Neural cell (in vitro differentiated cells): Measurements from ENCODE around the gene TRIM29. TPM values are rescaled to one million over a fixed set of nuclear protein-coding genes. Genes with fewer than 3 reads are reported as not detected.

Experiments
- H2AFZ ChIP-seq: fragments of 200-600, 300-800 bp; sonication (generic), shearing (Covaris generic); 2 replicates; pipeline ENCODE4 v1.6.0; 2014; ENCODE audit warnings: low read depth, mild to moderate bottlenecking, antibody characterized with exemption, low read length, moderate library complexity
- H3F3A ChIP-seq: fragments of 200-600 bp; shearing (Covaris generic); 2 replicates; pipeline ENCODE4 v1.6.1; 2016; ENCODE audit warnings: mild to moderate bottlenecking, moderate library complexity, mixed read lengths, antibody characterized with exemption, low read length; ENCODE audit not compliant: insufficient read depth, poor library complexity, severe bottlenecking
- H3K27ac ChIP-seq: fragments of 200-600, 300-800 bp; sonication (generic), shearing (Covaris generic); 2 replicates; pipeline ENCODE4 v1.5.1; 2014; ENCODE audit warnings: mild to moderate bottlenecking, low read length, moderate library complexity
- H3K27me3 ChIP-seq: fragments of 300-800, 200-600 bp; sonication (generic), shearing (Covaris generic); 2 replicates; pipeline ENCODE4 v1.6.0; 2014; ENCODE audit warnings: mild to moderate bottlenecking, low read depth, low read length, moderate library complexity; ENCODE audit not compliant: insufficient read depth
- H3K36me3 ChIP-seq: fragments of 300-800, 200-600 bp; sonication (generic), shearing (Covaris generic); 2 replicates; pipeline ENCODE4 v1.5.1; 2014; ENCODE audit warnings: mild to moderate bottlenecking, antibody characterized with exemption, low read length, moderate library complexity; ENCODE audit not compliant: insufficient read depth
- H3K4me2 ChIP-seq: fragments of 300-800, 200-600 bp; sonication (generic), shearing (Covaris generic); 2 replicates; pipeline ENCODE4 v1.6.0; 2014; ENCODE audit warnings: mild to moderate bottlenecking, low read length
- H3K4me3 ChIP-seq: fragments of 300-800, 200-600 bp; sonication (generic), shearing (Covaris generic); 2 replicates; pipeline ENCODE4 v1.5.1; 2014; ENCODE audit warnings: mild to moderate bottlenecking, low read length, moderate library complexity
- H3K79me2 ChIP-seq: fragments of 200-600 bp; shearing (Covaris generic); replicated peaks from 2 replicates; pipeline ENCODE4 v1.6.0; 2014; ENCODE audit warnings: mild to moderate bottlenecking, low read length, moderate library complexity; ENCODE audit not compliant: insufficient read depth
- H3K9ac ChIP-seq: fragments of 300-800, 200-600 bp; sonication (generic), shearing (Covaris generic); 2 replicates; pipeline ENCODE4 v1.6.1; 2016; ENCODE audit warnings: mild to moderate bottlenecking, low read length, mixed read lengths
- H3K9me2 ChIP-seq: fragments of 200-600 bp; shearing (Covaris generic); 2 replicates; pipeline ENCODE4 v1.6.1; 2016; ENCODE audit warnings: mild to moderate bottlenecking, low read length, mixed read lengths; ENCODE audit not compliant: insufficient read depth
- H3K9me3 ChIP-seq: fragments of 200-600, 300-800 bp; sonication (generic), shearing (Covaris generic); 2 replicates; pipeline ENCODE4 v1.6.1; 2016; ENCODE audit warnings: mild to moderate bottlenecking, mixed run types, low read length, moderate library complexity, mixed read lengths
- H4K20me1 ChIP-seq: fragments of 200-600 bp; shearing (Covaris generic); 2 replicates; pipeline ENCODE4 v1.6.1; 2016; ENCODE audit warnings: mild to moderate bottlenecking, mixed run types; ENCODE audit not compliant: insufficient read depth
- EP300 ChIP-seq: fragments of 450-650 bp; conservative IDR thresholded peaks from 2 replicates; pipeline ENCODE4 v1.6.1; 2014; ENCODE audit warnings: antibody characterized with exemption, mild to moderate bottlenecking, moderate library complexity; ENCODE audit not compliant: poor library complexity, severe bottlenecking
- EZH2 ChIP-seq: fragments of 200-600, 300-800 bp; shearing (Covaris generic), sonication (generic); IDR thresholded peaks from 2 replicates; pipeline ENCODE4 v1.6.1; 2014; ENCODE audit warnings: antibody characterized with exemption, low read length, borderline replicate concordance, mild to moderate bottlenecking; ENCODE audit not compliant: insufficient read depth, poor library complexity, severe bottlenecking
- MXI1 ChIP-seq: fragments of 450-650 bp; conservative IDR thresholded peaks from 2 replicates; pipeline ENCODE4 v1.6.1; 2014; ENCODE audit warnings: antibody characterized with exemption, mild to moderate bottlenecking; ENCODE audit not compliant: poor library complexity, severe bottlenecking
- POLR2AphosphoS5 ChIP-seq: IDR thresholded peaks from 2 replicates; pipeline ENCODE4 v1.6.1; 2012
- RAD21 ChIP-seq: fragments of 450-650 bp; conservative IDR thresholded peaks from 2 replicates; pipeline ENCODE4 v1.6.1; 2014; ENCODE audit warnings: antibody characterized with exemption, mild to moderate bottlenecking, moderate library complexity
- SMC3 ChIP-seq: fragments of 450-650 bp; conservative IDR thresholded peaks from 2 replicates; pipeline ENCODE4 v1.6.1; 2014; ENCODE audit warnings: antibody characterized with exemption, mild to moderate bottlenecking, moderate library complexity; ENCODE audit not compliant: poor library complexity
- TAF1 ChIP-seq: IDR thresholded peaks from 2 replicates; pipeline ENCODE4 v1.6.1; 2012; ENCODE audit warnings: low read depth
- polyA plus RNA-seq: library from polyadenylated mRNA; depleted of rRNA; stranded (reverse); fragments of >200 nt; gene quantifications from 2 replicates; pipeline ENCODE4 v1.2.3, GENCODE V29; 2014
- TF ChIP-seq, protein P1 (sequence below): fragments of 450-650 bp; IDR thresholded peaks from 2 replicates; pipeline ENCODE4 v1.5.1; 2014; ENCODE audit warnings: antibody characterized with exemption, mild to moderate bottlenecking, moderate library complexity; ENCODE audit not compliant: poor library complexity, severe bottlenecking
- TF ChIP-seq, protein P2 (sequence below): IDR thresholded peaks from 2 replicates; pipeline ENCODE4 v1.6.1; 2012; ENCODE audit warnings: borderline replicate concordance

Gene TRIM29
- polyA plus RNA-seq, 1 donor from 2014 or later, result 0.82 TPM

DNA sequence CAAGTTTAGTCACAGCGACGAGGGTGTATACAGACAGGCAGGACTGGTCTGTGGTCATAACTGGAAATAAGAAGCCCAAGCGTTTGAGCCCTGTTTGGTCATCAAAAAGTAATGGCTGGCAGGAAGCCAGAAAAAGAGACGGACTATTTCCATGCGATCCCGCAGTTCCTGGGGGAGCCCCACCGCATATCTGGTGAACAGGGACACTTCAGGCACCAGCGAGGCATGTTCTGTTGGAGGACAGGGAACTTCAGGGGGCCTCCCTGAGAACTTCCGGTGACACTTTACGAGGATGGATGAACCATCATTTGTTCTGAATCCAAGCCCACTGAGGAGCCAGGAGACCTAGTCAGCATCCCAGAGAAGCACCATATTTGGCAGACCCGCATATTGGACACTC lies 29.7 kb upstream of the TRIM29 start:
- H3K9me2 ChIP-seq, result no peaks in the 10 kb centered on the region
- TF ChIP-seq SMC3 (no peak), POLR2AphosphoS5 (no peak), RAD21 (no peak), EP300 (no peak), TAF1 (no peak), MXI1 (no peak), EZH2 (no peak)
- TF ChIP-seq, protein P1, sequence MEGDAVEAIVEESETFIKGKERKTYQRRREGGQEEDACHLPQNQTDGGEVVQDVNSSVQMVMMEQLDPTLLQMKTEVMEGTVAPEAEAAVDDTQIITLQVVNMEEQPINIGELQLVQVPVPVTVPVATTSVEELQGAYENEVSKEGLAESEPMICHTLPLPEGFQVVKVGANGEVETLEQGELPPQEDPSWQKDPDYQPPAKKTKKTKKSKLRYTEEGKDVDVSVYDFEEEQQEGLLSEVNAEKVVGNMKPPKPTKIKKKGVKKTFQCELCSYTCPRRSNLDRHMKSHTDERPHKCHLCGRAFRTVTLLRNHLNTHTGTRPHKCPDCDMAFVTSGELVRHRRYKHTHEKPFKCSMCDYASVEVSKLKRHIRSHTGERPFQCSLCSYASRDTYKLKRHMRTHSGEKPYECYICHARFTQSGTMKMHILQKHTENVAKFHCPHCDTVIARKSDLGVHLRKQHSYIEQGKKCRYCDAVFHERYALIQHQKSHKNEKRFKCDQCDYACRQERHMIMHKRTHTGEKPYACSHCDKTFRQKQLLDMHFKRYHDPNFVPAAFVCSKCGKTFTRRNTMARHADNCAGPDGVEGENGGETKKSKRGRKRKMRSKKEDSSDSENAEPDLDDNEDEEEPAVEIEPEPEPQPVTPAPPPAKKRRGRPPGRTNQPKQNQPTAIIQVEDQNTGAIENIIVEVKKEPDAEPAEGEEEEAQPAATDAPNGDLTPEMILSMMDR, result no peak
- TF ChIP-seq, protein P2, sequence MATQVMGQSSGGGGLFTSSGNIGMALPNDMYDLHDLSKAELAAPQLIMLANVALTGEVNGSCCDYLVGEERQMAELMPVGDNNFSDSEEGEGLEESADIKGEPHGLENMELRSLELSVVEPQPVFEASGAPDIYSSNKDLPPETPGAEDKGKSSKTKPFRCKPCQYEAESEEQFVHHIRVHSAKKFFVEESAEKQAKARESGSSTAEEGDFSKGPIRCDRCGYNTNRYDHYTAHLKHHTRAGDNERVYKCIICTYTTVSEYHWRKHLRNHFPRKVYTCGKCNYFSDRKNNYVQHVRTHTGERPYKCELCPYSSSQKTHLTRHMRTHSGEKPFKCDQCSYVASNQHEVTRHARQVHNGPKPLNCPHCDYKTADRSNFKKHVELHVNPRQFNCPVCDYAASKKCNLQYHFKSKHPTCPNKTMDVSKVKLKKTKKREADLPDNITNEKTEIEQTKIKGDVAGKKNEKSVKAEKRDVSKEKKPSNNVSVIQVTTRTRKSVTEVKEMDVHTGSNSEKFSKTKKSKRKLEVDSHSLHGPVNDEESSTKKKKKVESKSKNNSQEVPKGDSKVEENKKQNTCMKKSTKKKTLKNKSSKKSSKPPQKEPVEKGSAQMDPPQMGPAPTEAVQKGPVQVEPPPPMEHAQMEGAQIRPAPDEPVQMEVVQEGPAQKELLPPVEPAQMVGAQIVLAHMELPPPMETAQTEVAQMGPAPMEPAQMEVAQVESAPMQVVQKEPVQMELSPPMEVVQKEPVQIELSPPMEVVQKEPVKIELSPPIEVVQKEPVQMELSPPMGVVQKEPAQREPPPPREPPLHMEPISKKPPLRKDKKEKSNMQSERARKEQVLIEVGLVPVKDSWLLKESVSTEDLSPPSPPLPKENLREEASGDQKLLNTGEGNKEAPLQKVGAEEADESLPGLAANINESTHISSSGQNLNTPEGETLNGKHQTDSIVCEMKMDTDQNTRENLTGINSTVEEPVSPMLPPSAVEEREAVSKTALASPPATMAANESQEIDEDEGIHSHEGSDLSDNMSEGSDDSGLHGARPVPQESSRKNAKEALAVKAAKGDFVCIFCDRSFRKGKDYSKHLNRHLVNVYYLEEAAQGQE, result no peak
- no peaks in the 10 kb centered on the region for H3K36me3 ChIP-seq
- H2AFZ ChIP-seq, result no peak overlapping the region
- no peak overlapping the region for H3K4me3 ChIP-seq
- no peaks in the 10 kb centered on the region for H3K9me3 ChIP-seq
- H3K27ac ChIP-seq, result no peak overlapping the region
- no peaks in the 10 kb centered on the region for H3K79me2 ChIP-seq
- H3F3A ChIP-seq, result no peaks in the 10 kb centered on the region
- peaks cover 27% of the 10 kb centered on the region for H3K27me3 ChIP-seq
- H3K4me2 ChIP-seq, result no peak overlapping the region
- no peaks in the 10 kb centered on the region for H4K20me1 ChIP-seq
- H3K9ac ChIP-seq, result no peak overlapping the region

DNA sequence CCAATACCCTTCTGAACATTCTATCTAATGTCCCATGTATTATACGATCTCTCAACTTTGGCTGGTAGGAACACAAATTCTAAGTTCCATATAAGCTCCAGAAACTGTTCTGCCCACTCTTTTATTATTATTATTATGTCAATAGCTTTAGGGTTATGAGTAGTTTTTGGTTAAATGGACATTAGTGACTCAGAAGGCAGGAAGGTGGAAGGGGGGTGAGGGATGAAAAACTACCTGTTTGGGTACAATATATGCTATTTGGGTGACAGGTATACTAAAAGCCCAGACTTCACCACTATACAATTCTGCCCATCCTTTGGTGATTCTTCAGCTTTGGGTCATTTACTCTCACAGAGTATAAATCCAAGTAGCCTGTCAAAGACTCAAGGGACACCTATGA lies 22.5 kb upstream of the TRIM29 start:
- no peaks in the 10 kb centered on the region for H3K27me3 ChIP-seq
- H3K9me3 ChIP-seq, result no peaks in the 10 kb centered on the region
- H3K27ac ChIP-seq, result no peak overlapping the region
- no peak overlapping the region for H2AFZ ChIP-seq
- no peaks in the 10 kb centered on the region for H3K36me3 ChIP-seq
- H3K79me2 ChIP-seq, result no peaks in the 10 kb centered on the region
- H3K4me3 ChIP-seq, result no peak overlapping the region
- no peaks in the 10 kb centered on the region for H3F3A ChIP-seq
- TF ChIP-seq, protein P1, result no peak
- TF ChIP-seq SMC3, result no peak
- TF ChIP-seq EP300, result no peak
- no peak for TF ChIP-seq TAF1
- TF ChIP-seq, protein P2, result no peak
- TF ChIP-seq EZH2, result no peak
- no peak for TF ChIP-seq POLR2AphosphoS5
- TF ChIP-seq RAD21, result no peak
- TF ChIP-seq MXI1, result no peak
- no peak overlapping the region for H3K9ac ChIP-seq
- H3K9me2 ChIP-seq, result no peaks in the 10 kb centered on the region
- H4K20me1 ChIP-seq, result no peaks in the 10 kb centered on the region
- no peak overlapping the region for H3K4me2 ChIP-seq
